Panc1 (cell line): ENCODE results near the gene CDKAL1. TPM values are rescaled to one million over a fixed set of nuclear protein-coding genes. Genes with fewer than 3 reads are reported as not detected.

Experiments
- ATAC-seq: fragments of 200-7000 bp; cut with Tn5 transposase; 2 replicates; pipeline ENCODE4 v1.9.1; 2020; ENCODE audit warnings: mild to moderate bottlenecking, moderate library complexity
- BruUV-seq: library from RNA; stranded (reverse); fragments of 400-500 nt; replicated peaks from 2 replicates; lab custom pipeline; 2021; lab: Mats Ljungman, UMichigan
- CTCF ChIA-PET: fragments of 300-600 bp; sonication (Branson Sonifier 250); formaldehyde crosslinking; loops from one replicate; lab custom pipeline; 2022; ENCODE audit warnings: antibody characterized with exemption; lab: Charles Lee
- POLR2A ChIA-PET: fragments of 300-600 bp; sonication (Branson Sonifier 250); formaldehyde crosslinking; loops from one replicate; lab custom pipeline; 2022; ENCODE audit warnings: antibody characterized with exemption; lab: Charles Lee
- DNase-seq: peaks from one replicate; pipeline ENCODE4 v3.0.0-alpha.2; 2010; ENCODE audit warnings: low read depth, low spot score
- H3K27ac ChIP-seq: 2 replicates; pipeline ENCODE4 v1.5.1; 2011; ENCODE audit warnings: mild to moderate bottlenecking, low read length, inconsistent platforms
- H3K27me3 ChIP-seq: fragments of 200-500 bp; sonication (Bioruptor generic); 2 replicates; pipeline ENCODE4 v1.6.0; 2014; ENCODE audit warnings: low read length, inconsistent platforms; ENCODE audit not compliant: control insufficient read depth, insufficient read depth
- H3K36me3 ChIP-seq: fragments of 200-500 bp; sonication (Bioruptor generic); 2 replicates; pipeline ENCODE4 v1.5.1; 2014; ENCODE audit warnings: inconsistent platforms, mild to moderate bottlenecking, low read length, moderate library complexity; ENCODE audit not compliant: control insufficient read depth, insufficient read depth
- H3K4me1 ChIP-seq: 2 replicates; pipeline ENCODE4 v1.5.1; 2011; ENCODE audit warnings: inconsistent platforms, mild to moderate bottlenecking, low read length, moderate library complexity; ENCODE audit not compliant: control insufficient read depth, insufficient read depth
- H3K4me3 ChIP-seq, 2 experiments: 2 replicates each; pipeline ENCODE4 v1.5.1; 2011 to 2012; ENCODE audit warnings: low read depth in 2 of 2, low read length in 2 of 2, mild to moderate bottlenecking in 2 of 2, inconsistent platforms in 1 of 2, moderate library complexity in 1 of 2
- H3K9me3 ChIP-seq: fragments of 200-500 bp; sonication (Bioruptor generic); 2 replicates; pipeline ENCODE4 v1.5.1; 2014; ENCODE audit warnings: low read depth, mild to moderate bottlenecking, inconsistent platforms, low read length, moderate library complexity; ENCODE audit not compliant: control insufficient read depth, insufficient read depth
- CTCF ChIP-seq: fragments of 450-650 bp; IDR thresholded peaks from 2 replicates; pipeline ENCODE4 v1.5.1; 2017; ENCODE audit warnings: mild to moderate bottlenecking
- POLR2AphosphoS5 ChIP-seq: IDR thresholded peaks from 2 replicates; pipeline ENCODE4 v1.6.1; 2012; ENCODE audit warnings: mild to moderate bottlenecking, low read depth, low read length, moderate library complexity
- REST ChIP-seq, 2 experiments: IDR thresholded peaks; 2 replicates each; pipeline ENCODE4 v1.6.1; 2011 to 2012; ENCODE audit warnings: low read depth in 2 of 2, control low read depth in 1 of 2, low read length in 1 of 2, mild to moderate bottlenecking in 1 of 2, moderate library complexity in 1 of 2; ENCODE audit not compliant: insufficient read depth in 1 of 2
- SIN3A ChIP-seq: IDR thresholded peaks from 2 replicates; pipeline ENCODE4 v1.6.1; 2012; ENCODE audit warnings: low read depth, mild to moderate bottlenecking, low read length, moderate library complexity, borderline replicate concordance; ENCODE audit not compliant: insufficient read depth
- TCF7L2 ChIP-seq: IDR thresholded peaks from 2 replicates; pipeline ENCODE4 v1.6.1; 2011; ENCODE audit warnings: mild to moderate bottlenecking, low read depth, low read length, inconsistent platforms
- in situ Hi-C: cut with HindIII; loops from 2 replicates; pipeline ENCODE4 v1.10.0; 2016; ENCODE audit warnings: low sequenced_read_pairs, low pct_unique_long_range_greater_than_20kb
- intact Hi-C: fragments of 100-400 bp; cut with micrococcal nuclease; formaldehyde crosslinking; loops from one replicate; pipeline ENCODE4 v1.10.0; 2022; ENCODE audit not compliant: unreplicated experiment
- total RNA-seq: library from RNA; stranded (reverse); gene quantifications from one replicate; pipeline ENCODE4 v1.2.1, GENCODE V29; 2021; ENCODE audit not compliant: unreplicated experiment

The CDKAL1 gene
- total RNA-seq, 1 experiment from 2014 or later, result 14.5 TPM

GRCh38 chr6:20876036-20876435, 341.8 kb downstream of the CDKAL1 start:
- no peaks in the 10 kb centered on the region for H3K36me3 ChIP-seq
- no TSS peak for BruUV-seq
- TF ChIP-seq POLR2AphosphoS5, result no peak
- no peak for TF ChIP-seq SIN3A
- no peak for TF ChIP-seq REST (IDR thresholded peaks at IDR 0.05; ENCODE audit: insufficient read depth in 1 of 2, low read depth in 2 of 2, low read length in 1 of 2)
- TF ChIP-seq CTCF, result no peak
- TF ChIP-seq TCF7L2, result no peak
- ATAC-seq (no peak), DNase-seq (no peak)
- H3K27ac ChIP-seq, result peak overlapping the region; percentile 83
- no peaks in the 10 kb centered on the region for H3K9me3 ChIP-seq
- no peaks in the 10 kb centered on the region for H3K27me3 ChIP-seq
- in situ Hi-C loops (no loop called here), intact Hi-C loops (loop anchor here (5.0 to 10.0 kb wide), 2 partner anchors 229 to 711 kb away; no protein-coding TSS in a partner anchor)
- H3K4me3 ChIP-seq, result no peak overlapping the region
- peaks cover 24% of the 10 kb centered on the region for H3K4me1 ChIP-seq
- ChIA-PET CTCF (interaction anchor here (0.5 to 1.4 kb wide), 2 partner anchors 712 to 713 kb away, joined by 3 to 4 read pairs; no protein-coding TSS in a partner anchor), POLR2A (interaction anchor here (0.7 to 0.9 kb wide), 2 partner anchors 716 to 718 kb away, joined by 3 to 8 read pairs; partner anchors contain the start of gene SOX4)

GRCh38 chr6:20876561-20876960, 342.3 kb downstream of the CDKAL1 start:
- in situ Hi-C loops, result no loop called here
- Histone ChIP-seq H3K36me3 (no peaks in the 10 kb centered on the region), H3K27ac (peak overlapping the region; percentile 83), H3K4me3 (no peak overlapping the region), H3K4me1 (peaks cover 24% of the 10 kb centered on the region), H3K9me3 (no peaks in the 10 kb centered on the region), H3K27me3 (no peaks in the 10 kb centered on the region)
- ChIA-PET CTCF (interaction anchor here (1.4 kb wide), 1 partner anchor 712 kb away, joined by 4 read pairs; no protein-coding TSS in a partner anchor), POLR2A (interaction anchor here (0.6 to 0.9 kb wide), 2 partner anchors 656 to 717 kb away, joined by 5 to 8 read pairs; partner anchors contain the start of gene SOX4)
- no TSS peak for BruUV-seq
- DNase-seq (no peak), ATAC-seq (no peak)
- TF ChIP-seq POLR2AphosphoS5, result no peak
- no peak for TF ChIP-seq TCF7L2
- TF ChIP-seq CTCF, result no peak
- no peak for TF ChIP-seq REST (IDR thresholded peaks at IDR 0.05; ENCODE audit: insufficient read depth in 1 of 2, low read depth in 2 of 2, low read length in 1 of 2)
- no peak for TF ChIP-seq SIN3A
- intact Hi-C loops, result loop anchor here (5.0 to 10.0 kb wide), 2 partner anchors 228 to 711 kb away; no protein-coding TSS in a partner anchor
